Dermis microvascular lymphatic vessel endothelial cell (primary cell): Measurements from ENCODE around the gene PCGF6. TPM values are rescaled to one million over a fixed set of nuclear protein-coding genes. Genes with fewer than 3 reads are reported as not detected.
"Not testable (repeated sequence)": the region's sequence is repeated elsewhere in the genome, so short reads cannot be mapped to it uniquely, and the experiment has no call there.

ENCODE experiments used
- DNase-seq, 2 donors: peaks; one replicate each; pipeline versions ENCODE4 v3.0.0 to v3.0.0-alpha.2; 2010; ENCODE audit warnings: low read depth in 2 of 2
- total RNA-seq: library from RNA; depleted of rRNA; stranded (reverse); fragments of >200 nt; gene quantifications from 2 replicates; pipeline ENCODE4 v1.2.1, GENCODE V29; 2014

Gene PCGF6
- total RNA-seq, 1 donor from 2014 or later, result 9.2 TPM

GRCh38 chr10:103316087-103316486, 34.9 kb downstream of the PCGF6 start:
- no peak for DNase-seq

GRCh38 chr10:103310197-103310596, 40.7 kb downstream of the PCGF6 start:
- DNase-seq, result no peak

DNA sequence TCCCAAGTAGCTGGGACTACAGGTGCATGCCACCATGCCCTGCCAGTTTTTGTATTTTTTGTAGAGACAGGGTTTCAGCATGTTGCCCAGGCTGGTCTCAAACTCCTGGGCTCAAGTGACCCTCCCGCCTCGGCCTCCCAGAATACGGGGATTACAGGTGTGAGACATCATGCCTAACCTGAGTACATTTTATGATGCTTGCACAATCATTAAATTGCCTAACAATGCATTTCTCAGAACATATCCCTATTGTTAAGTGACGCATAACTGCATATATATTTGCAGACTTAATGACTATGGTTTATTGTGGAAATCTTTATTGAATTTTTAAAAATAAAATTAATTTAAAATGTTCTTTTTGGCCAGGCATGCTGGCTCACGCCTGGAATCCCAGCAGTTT, 43.3 kb downstream of the PCGF6 start:
- DNase-seq, result no peak

GRCh38 chr10:103295374-103296015, 55.4 kb downstream of the PCGF6 start:
- DNase-seq, result no peak

- DNase-seq, result no peak
Observed at GRCh38 chr10:103291588-103291987, 59.4 kb downstream of the PCGF6 start.

DNA sequence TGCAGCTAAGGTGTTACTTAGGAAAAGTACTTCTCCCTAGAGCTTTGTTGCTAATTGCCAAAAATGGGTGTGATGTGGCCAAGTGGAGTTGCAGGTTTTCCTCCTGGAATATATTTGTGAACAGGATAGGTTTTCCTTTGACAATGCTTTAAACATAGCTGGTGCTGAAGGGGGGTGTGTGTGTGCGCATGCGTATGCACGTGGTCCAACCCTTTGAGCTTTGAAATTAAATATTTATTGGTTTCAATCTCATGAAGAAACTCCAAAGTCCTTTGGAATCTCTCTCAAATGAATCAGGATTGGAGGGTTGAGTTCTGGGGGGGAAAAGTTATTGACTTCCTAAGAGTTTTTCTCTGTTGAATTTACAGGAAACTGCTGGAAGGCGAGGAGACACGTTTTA, 62.9 kb downstream of the PCGF6 start:
- DNase-seq, result no peak

GRCh38 chr10:103284170-103284569, 66.8 kb downstream of the PCGF6 start:
- no peak for DNase-seq

DNA sequence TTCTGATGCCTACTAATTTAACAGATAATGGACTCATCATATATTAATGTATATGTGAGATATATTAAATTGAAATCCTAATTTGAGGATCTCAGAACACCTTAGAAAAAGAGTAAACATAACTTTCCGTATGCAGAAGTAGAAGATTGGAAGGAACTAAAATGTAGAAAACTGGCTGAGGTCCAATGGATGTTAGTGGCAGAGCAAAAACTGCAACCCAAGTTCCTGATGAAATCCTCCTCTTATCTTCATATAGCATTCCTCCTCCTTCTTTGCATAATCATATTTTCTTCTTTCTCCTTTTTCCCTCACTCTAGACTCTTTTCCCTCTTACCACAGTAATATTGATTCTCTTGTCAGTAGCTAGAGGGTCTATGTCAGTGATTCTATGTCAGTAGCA, 68.0 kb downstream of the PCGF6 start:
- DNase-seq, result no peak

GRCh38 chr10:103281753-103282152, 69.2 kb downstream of the PCGF6 start:
- no peak for DNase-seq

GRCh38 chr10:103280506-103280905, 70.4 kb downstream of the PCGF6 start:
- DNase-seq, result no peak

DNA sequence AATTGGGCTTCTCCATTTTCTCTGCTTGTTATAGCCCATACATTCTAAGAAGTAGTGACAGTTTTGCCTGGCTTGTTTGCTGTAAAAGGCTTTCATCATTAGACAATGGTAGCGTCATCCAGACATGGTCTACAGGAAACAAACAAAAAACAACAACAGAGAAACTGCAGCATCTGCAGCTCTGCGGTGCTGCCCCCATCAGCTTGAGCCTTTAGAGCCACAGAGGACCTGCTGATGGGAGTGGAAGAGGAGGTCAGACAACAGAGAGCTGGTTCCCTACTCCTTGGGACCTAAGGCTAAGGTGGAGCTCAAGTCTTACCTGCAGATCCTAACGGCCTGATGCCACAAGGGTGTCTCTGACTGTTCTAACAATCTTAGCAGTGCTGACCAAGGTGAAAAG, 70.9 kb downstream of the PCGF6 start:
- no peak for DNase-seq

- peak in 1 of 2 donors; percentile 54 for DNase-seq
Observed at GRCh38 chr10:103278862-103279298, 72.1 kb downstream of the PCGF6 start.

DNA sequence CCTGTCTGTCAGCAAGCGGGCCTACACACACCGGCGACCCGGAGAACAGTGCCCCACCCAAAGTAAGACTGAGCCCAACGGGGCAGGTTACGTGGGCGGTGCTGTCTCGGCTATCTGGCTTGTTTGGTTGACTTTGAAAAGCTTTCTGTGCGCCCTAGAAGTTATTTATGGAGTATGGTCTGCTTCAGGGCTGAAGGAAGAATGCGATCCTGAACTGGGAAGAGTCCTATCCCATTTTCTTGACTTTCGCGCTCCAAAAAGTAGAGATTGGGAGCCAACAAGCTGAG, 72.5 kb downstream of the PCGF6 start:
- DNase-seq, result no peak

GRCh38 chr10:103277713-103278536, 73.0 kb downstream of the PCGF6 start:
- DNase-seq, result no peak

GRCh38 chr10:103276896-103277712, 73.8 kb downstream of the PCGF6 start, which contains the start of gene INA:
Gene INA (plus strand): TSS chr10:103277138. CDS start chr10:103277212, 74 bp downstream.
- DNase-seq, result peak in 1 of 2 donors; percentile 51

DNA sequence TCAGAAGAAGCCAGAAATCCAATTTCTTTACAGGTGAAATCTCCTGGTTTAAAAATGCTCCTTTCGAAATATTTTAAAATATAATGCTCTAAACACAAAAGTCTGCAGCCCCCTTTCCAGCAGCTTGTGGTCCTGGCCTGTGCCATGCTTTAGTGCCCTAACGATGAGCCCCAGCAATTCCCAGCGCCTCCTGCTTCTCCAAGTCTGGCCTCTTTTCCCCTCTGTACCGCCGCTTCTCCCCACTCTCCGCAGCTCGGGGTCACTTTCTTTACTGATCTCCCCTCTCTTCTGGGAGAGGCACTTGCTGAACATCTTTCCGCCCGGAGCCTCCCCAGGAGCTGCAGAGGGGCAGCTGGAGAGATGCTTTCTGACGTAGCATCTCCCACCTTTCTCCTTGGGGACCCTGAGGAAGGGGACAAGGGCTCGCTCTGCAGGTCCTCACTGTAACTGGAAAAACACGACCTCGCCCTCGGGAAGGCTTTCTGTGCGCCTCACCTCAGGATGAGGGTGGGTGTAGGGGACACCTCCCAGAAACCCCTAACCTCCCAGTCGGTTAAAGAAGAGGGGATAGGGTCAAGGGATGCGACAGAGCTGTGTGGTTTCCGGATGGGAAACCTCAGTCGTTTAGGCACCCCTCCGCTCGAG, 74.6 kb downstream of the PCGF6 start:
- no peak for DNase-seq

DNA sequence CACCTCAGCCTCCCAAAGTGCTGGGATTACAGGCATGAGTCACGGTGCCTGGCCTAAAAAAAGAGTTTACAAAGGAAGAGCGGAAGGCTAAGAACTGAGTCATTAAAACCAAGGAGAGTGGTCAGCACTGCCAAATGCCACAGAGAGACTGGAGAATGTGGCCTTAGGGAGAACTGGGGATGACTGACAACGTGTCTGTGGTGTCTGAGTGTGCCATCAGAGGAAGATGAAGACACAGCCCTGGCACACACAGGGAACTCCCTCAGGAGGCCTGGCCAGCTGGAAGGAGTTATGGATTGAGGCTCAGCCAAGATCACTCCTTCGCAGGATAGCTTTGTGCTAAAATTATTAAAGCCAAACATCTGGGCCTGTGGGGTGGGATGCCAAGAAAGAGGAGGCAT, 77.9 kb downstream of the PCGF6 start:
- peak in 1 of 2 donors; percentile 73 for DNase-seq

- peak; percentile 55 to 72 for DNase-seq
Observed at GRCh38 chr10:103265717-103266329, 85.1 kb downstream of the PCGF6 start.

GRCh38 chr10:103262229-103262628, 88.7 kb downstream of the PCGF6 start:
- DNase-seq, result no peak

- DNase-seq, result no peak
Observed at GRCh38 chr10:103259989-103260388, 91.0 kb downstream of the PCGF6 start.

DNA sequence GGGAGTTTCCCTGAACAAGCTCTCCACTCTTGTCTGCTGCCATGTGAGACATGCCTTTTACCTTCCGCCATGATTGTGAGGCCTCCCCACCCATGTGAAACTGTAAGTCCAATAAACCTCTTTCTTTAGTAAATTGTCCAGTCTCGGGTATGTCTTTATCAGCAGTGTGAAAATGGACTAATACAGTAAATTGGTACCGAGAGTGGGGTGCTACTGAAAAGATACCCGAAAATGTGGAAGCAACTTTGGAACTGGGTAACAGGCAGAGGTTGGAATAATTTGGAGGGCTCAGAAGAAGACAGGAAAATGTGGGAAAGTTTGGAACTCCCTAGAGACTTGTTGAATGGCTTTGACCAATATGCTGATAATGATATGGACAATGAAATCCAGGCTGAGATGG, 92.0 kb downstream of the PCGF6 start:
- DNase-seq, result not testable (repeated sequence)
